HCT116 (cell line): ENCODE results near the gene PPFIBP1. TPM values are rescaled to one million over a fixed set of nuclear protein-coding genes. Genes with fewer than 3 reads are reported as not detected.

Experiments used
- ATAC-seq: fragments of 200-7000 bp; cut with Tn5 transposase; 2 replicates; pipeline ENCODE4 v1.9.1; 2020; ENCODE audit warnings: mild to moderate bottlenecking, moderate library complexity
- BruUV-seq: library from RNA; stranded (reverse); fragments of 400-500 nt; replicated peaks from 2 replicates; lab custom pipeline; 2021; lab: Mats Ljungman, UMichigan
- CTCF ChIA-PET: fragments of 300-600 bp; sonication (Branson Sonifier 250); formaldehyde crosslinking; loops from one replicate; lab custom pipeline; 2021; ENCODE audit warnings: antibody characterized with exemption; lab: Charles Lee
- POLR2A ChIA-PET: fragments of 300-600, 350-600 bp; sonication (Branson Sonifier 250); formaldehyde crosslinking; loops from one replicate; lab custom pipeline; 2021; ENCODE audit warnings: antibody characterized with exemption; lab: Charles Lee
- RAD21 ChIA-PET, 2 experiments: fragments of 300-600 bp; sonication (Branson Sonifier 250); formaldehyde crosslinking; loops; one replicate each; lab custom pipeline; 2023; ENCODE audit warnings: low total read pairs in 2 of 2; ENCODE audit not compliant: uncharacterized antibody in 2 of 2, unreplicated experiment in 2 of 2, low non-redundant PET in 1 of 2; lab: Charles Lee
- DNase-seq: peaks from one replicate; pipeline ENCODE4 v3.0.0-alpha.2; 2010; ENCODE audit warnings: low read depth, low spot score
- H2AFZ ChIP-seq: fragments of 200-600 bp; shearing (Covaris generic), sonication (generic); 2 replicates; pipeline ENCODE4 v1.6.1; 2017; ENCODE audit warnings: low read depth, mixed run types, mixed read lengths, antibody characterized with exemption, low read length; ENCODE audit not compliant: poor library complexity, severe bottlenecking
- H3K27ac ChIP-seq: 2 replicates; pipeline ENCODE4 v1.5.1; 2012; ENCODE audit warnings: low read depth, low read length
- H3K27me3 ChIP-seq: fragments of 200-600 bp; sonication (generic); 2 replicates; pipeline ENCODE4 v1.6.1; 2016; ENCODE audit warnings: mixed run types, low read length, mixed read lengths; ENCODE audit not compliant: insufficient read depth
- H3K36me3 ChIP-seq, 2 experiments: fragments of 200-500 bp in 1 of 2; fragments of 200-600 bp in 1 of 2; sonication (Bioruptor generic) in 1 of 2; sonication (generic) in 1 of 2; 2 replicates each; pipeline versions ENCODE4 v1.5.1 to v1.6.1; 2014 to 2016; ENCODE audit warnings: low read length in 2 of 2, inconsistent platforms in 1 of 2, mixed read lengths in 1 of 2, mixed run types in 1 of 2; ENCODE audit not compliant: insufficient read depth in 2 of 2, control insufficient read depth in 1 of 2
- H3K4me1 ChIP-seq, 2 experiments: fragments of 200-600 bp in 1 of 2; sonication (generic) in 1 of 2; 2 replicates each; pipeline versions ENCODE4 v1.5.1 to v1.6.1; 2012 to 2017; ENCODE audit warnings: low read length in 2 of 2, inconsistent platforms in 1 of 2, mild to moderate bottlenecking in 1 of 2, mixed read lengths in 1 of 2, mixed run types in 1 of 2, moderate library complexity in 1 of 2; ENCODE audit not compliant: insufficient read depth in 2 of 2, control insufficient read depth in 1 of 2
- H3K4me2 ChIP-seq: fragments of 200-600 bp; sonication (generic); 2 replicates; pipeline ENCODE4 v1.6.1; 2017; ENCODE audit warnings: mixed run types, low read length, mixed read lengths
- H3K4me3 ChIP-seq, 2 experiments: fragments of 200-600 bp in 1 of 2; sonication (generic) in 1 of 2; replicated peaks in 1 of 2; 2 replicates each; pipeline ENCODE4 v1.5.1; 2011 to 2016; ENCODE audit warnings: low read length in 2 of 2, control low read depth in 1 of 2, low read depth in 1 of 2, mild to moderate bottlenecking in 1 of 2, mixed read lengths in 1 of 2, mixed run types in 1 of 2
- H3K79me2 ChIP-seq: fragments of 200-600 bp; sonication (generic); 2 replicates; pipeline ENCODE4 v1.6.1; 2017; ENCODE audit warnings: mild to moderate bottlenecking, mixed run types, low read length, moderate library complexity, mixed read lengths; ENCODE audit not compliant: insufficient read depth
- H3K9ac ChIP-seq: fragments of 200-600 bp; sonication (generic); 2 replicates; pipeline ENCODE4 v1.6.1; 2016; ENCODE audit warnings: low read length, mixed read lengths
- H3K9me2 ChIP-seq: fragments of 200-600 bp; sonication (generic), shearing (Covaris generic); 2 replicates; pipeline ENCODE4 v1.6.1; 2017; ENCODE audit warnings: mixed run types, mild to moderate bottlenecking, moderate library complexity; ENCODE audit not compliant: insufficient read depth
- H3K9me3 ChIP-seq, 2 experiments: fragments of 200-500 bp in 1 of 2; fragments of 200-600 bp in 1 of 2; sonication (Bioruptor generic) in 1 of 2; sonication (generic) in 1 of 2; 2 replicates each; pipeline ENCODE4 v1.6.1; 2014 to 2017; ENCODE audit warnings: low read length in 2 of 2, mixed read lengths in 2 of 2, inconsistent platforms in 1 of 2, low read depth in 1 of 2, mild to moderate bottlenecking in 1 of 2, mixed run types in 1 of 2, moderate library complexity in 1 of 2; ENCODE audit not compliant: control insufficient read depth in 1 of 2, insufficient read depth in 1 of 2
- H4K20me1 ChIP-seq: fragments of 200-600 bp; sonication (generic), shearing (Covaris generic); 2 replicates; pipeline ENCODE4 v1.6.1; 2017; ENCODE audit warnings: mixed run types, mild to moderate bottlenecking, moderate library complexity; ENCODE audit not compliant: insufficient read depth
- CBX3 ChIP-seq: IDR thresholded peaks from 2 replicates; pipeline ENCODE4 v1.6.1; 2012; ENCODE audit warnings: low read depth
- POLR2AphosphoS5 ChIP-seq: IDR thresholded peaks from 2 replicates; pipeline ENCODE4 v1.6.1; 2011; ENCODE audit warnings: mild to moderate bottlenecking, low read depth, low read length, moderate library complexity
- RAD21 ChIP-seq: IDR thresholded peaks from 2 replicates; pipeline ENCODE4 v1.6.1; 2012; ENCODE audit warnings: low read depth, mild to moderate bottlenecking
- TCF7L2 ChIP-seq: IDR thresholded peaks from 2 replicates; pipeline ENCODE4 v1.7.0; 2011; ENCODE audit warnings: borderline replicate concordance, inconsistent platforms; ENCODE audit not compliant: insufficient read depth, insufficient read length; ENCODE audit errors: extremely low read depth
- ZBTB33 ChIP-seq: IDR thresholded peaks from 2 replicates; pipeline ENCODE4 v1.6.1; 2011; ENCODE audit warnings: mild to moderate bottlenecking, low read length, moderate library complexity; ENCODE audit not compliant: insufficient replicate concordance; ENCODE audit errors: extremely low read depth
- intact Hi-C: fragments of 100-400 bp; cut with micrococcal nuclease; formaldehyde crosslinking; loops from 2 replicates; pipeline ENCODE4 v1.10.0; 2022
- total RNA-seq: library from RNA; stranded (reverse); gene quantifications from one replicate; pipeline ENCODE4 v1.2.1, GENCODE V29; 2021; ENCODE audit not compliant: unreplicated experiment
- TF ChIP-seq, protein P1 (sequence below): IDR thresholded peaks from 2 replicates; pipeline ENCODE4 v1.6.1; 2012
- TF ChIP-seq, protein P2 (sequence below): IDR thresholded peaks from 2 replicates; pipeline ENCODE4 v1.6.1; 2012

Gene PPFIBP1
- total RNA-seq, 1 experiment from 2014 or later: 102 TPM

- ATAC-seq: no peak
- ChIA-PET POLR2A (no interaction called here), RAD21 (no interaction called here), CTCF (no interaction called here)
- peak overlapping the region; percentile 93; the same call in 1 of the 2 replicates for H3K27ac ChIP-seq
- peak overlapping the region; percentile 100 for H3K4me3 ChIP-seq
- no TSS peak for BruUV-seq
- no peak for DNase-seq
- intact Hi-C loops: no loop called here
- H3K9me2 ChIP-seq: no peaks in the 10 kb centered on the region
- H3K9ac ChIP-seq: peak overlapping the region; percentile 99
- peaks cover 3% of the 10 kb centered on the region in 2 experiments; a peak in 3 of 4 replicates for H3K36me3 ChIP-seq
- H2AFZ ChIP-seq: no peak overlapping the region
- H3K79me2 ChIP-seq: peaks cover 61% of the 10 kb centered on the region
- TF ChIP-seq POLR2AphosphoS5 (no peak), TCF7L2 (no peak), ZBTB33 (no peak), RAD21 (no peak), CBX3 (no peak)
- TF ChIP-seq, protein P1, sequence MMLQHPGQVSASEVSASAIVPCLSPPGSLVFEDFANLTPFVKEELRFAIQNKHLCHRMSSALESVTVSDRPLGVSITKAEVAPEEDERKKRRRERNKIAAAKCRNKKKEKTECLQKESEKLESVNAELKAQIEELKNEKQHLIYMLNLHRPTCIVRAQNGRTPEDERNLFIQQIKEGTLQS: no peak
- TF ChIP-seq, protein P2, sequence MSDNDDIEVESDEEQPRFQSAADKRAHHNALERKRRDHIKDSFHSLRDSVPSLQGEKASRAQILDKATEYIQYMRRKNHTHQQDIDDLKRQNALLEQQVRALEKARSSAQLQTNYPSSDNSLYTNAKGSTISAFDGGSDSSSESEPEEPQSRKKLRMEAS: no peak
- H3K4me2 ChIP-seq: peak overlapping the region; percentile 83
- no peaks in the 10 kb centered on the region for H3K9me3 ChIP-seq
- no peaks in the 10 kb centered on the region for H4K20me1 ChIP-seq
- H3K27me3 ChIP-seq: no peaks in the 10 kb centered on the region
- peaks cover 5 to 27% of the 10 kb centered on the region in 2 experiments for H3K4me1 ChIP-seq
Observed at GRCh38 chr12:27711967-27712366, 188.0 kb downstream of the PPFIBP1 start.
